Prostate gland (tissue), 2 donors: ENCODE data around the gene GRIA4. TPM values are rescaled to one million over a fixed set of nuclear protein-coding genes. Genes with fewer than 3 reads are reported as not detected.
"Not testable (repeated sequence)": the region's sequence is repeated elsewhere in the genome, so short reads cannot be mapped to it uniquely, and the experiment has no call there.

Experiments
- DNase-seq: peaks from one replicate; pipeline ENCODE4 v3.0.0-alpha.2; 2019; ENCODE audit warnings: low spot score
- H3K27ac ChIP-seq, 2 donors: fragments of 200-600 bp; sonication (generic); 2 replicates each; pipeline ENCODE4 v1.5.1; 2017 to 2019
- H3K27me3 ChIP-seq: fragments of 200-600 bp; sonication (generic); replicated peaks from 2 replicates; pipeline ENCODE4 v1.5.1; 2019; ENCODE audit not compliant: insufficient read depth
- H3K36me3 ChIP-seq, 2 donors: fragments of 200-600 bp; sonication (generic); 1 replicate in 1 of 2; 2 replicates in 1 of 2; pipeline versions ENCODE4 v1.5.1 to v1.8.1; 2017 to 2019
- H3K4me1 ChIP-seq: fragments of 200-600 bp; sonication (generic); replicated peaks from 2 replicates; pipeline ENCODE4 v1.5.1; 2019
- H3K4me3 ChIP-seq, 2 donors: fragments of 200-600 bp; sonication (generic); 2 replicates each; pipeline ENCODE4 v1.5.1; 2017 to 2019
- H3K9me3 ChIP-seq: fragments of 200-600 bp; sonication (generic); 2 replicates; pipeline ENCODE4 v1.5.1; 2017
- CTCF ChIP-seq, 4 experiments: fragments of 200-600 bp in 2 of 4; fragments of 450-650 bp in 2 of 4; sonication (generic) in 2 of 4; IDR thresholded peaks; 1 replicate in 3 of 4; 2 replicates in 1 of 4; pipeline ENCODE4 v1.5.1; 2016 to 2019; ENCODE audit warnings: antibody characterized with exemption in 4 of 4, mild to moderate bottlenecking in 2 of 4, moderate library complexity in 2 of 4
- POLR2A ChIP-seq: fragments of 450-650 bp; IDR thresholded peaks from one replicate; pipeline ENCODE4 v1.6.1; 2016; ENCODE audit warnings: antibody characterized with exemption, mild to moderate bottlenecking
- POLR2AphosphoS5 ChIP-seq: sonication (generic); formaldehyde crosslinking; IDR thresholded peaks from one replicate; pipeline ENCODE4 v1.6.1; 2017; ENCODE audit warnings: antibody characterized with exemption
- WGBS: methylation state at CpG from one replicate; pipeline ENCODE4 v1.1.5; 2018; 5-methylcytosine and 5-hydroxymethylcytosine counted together
- intact Hi-C: fragments of 100-400 bp; cut with DNase I; formaldehyde crosslinking; loops from one replicate; pipeline ENCODE4 v1.14.2; 2022
- total RNA-seq, 2 donors: library from RNA; depleted of rRNA; stranded (reverse); fragments of >200 nt; gene quantifications; one replicate each; pipeline ENCODE4 v1.1.0, GENCODE V29; 2016

GRIA4 gene
- total RNA-seq, 2 donors from 2014 or later: not detected

DNA sequence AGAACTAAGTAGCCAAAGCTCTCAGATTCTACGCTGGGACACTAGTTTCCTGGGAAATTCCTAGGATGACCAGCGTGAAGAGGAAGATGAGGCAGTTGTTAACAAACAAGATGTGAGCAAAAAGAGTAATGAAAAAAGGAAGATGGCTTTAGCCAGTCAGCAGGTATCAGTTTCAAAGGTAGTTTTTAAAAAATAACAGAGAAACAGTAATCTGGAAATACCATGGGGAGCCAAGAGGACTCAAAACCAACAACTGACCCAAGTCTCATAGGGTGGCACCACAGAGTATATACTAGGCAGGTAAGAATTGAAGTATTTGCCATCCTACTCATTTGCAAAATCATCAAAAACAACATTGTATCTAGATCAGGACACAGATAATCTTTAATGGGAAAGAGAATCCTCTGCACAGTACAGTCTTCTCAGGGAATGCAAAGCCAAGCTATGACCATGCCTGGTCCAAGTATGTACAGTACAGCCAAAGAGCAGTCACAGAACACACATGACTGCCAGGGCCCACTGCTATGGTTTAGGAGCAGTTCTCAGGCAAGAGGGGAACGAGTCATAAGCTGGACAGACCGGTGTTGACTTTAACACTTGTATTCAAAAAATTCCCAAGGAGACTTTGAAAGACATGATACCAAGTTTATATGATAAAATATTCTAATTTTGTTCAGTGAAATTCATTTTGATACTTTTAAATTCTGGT, 391.6 kb downstream of the GRIA4 start:
- TF ChIP-seq CTCF (IDR thresholded peaks at IDR 0.05) (no peak), POLR2A (no peak), POLR2AphosphoS5 (no peak)
- Histone ChIP-seq H3K4me1 (no peaks in the 10 kb centered on the region), H3K36me3 (no peaks in the 10 kb centered on the region), H3K27ac (no peak overlapping the region), H3K9me3 (no peaks in the 10 kb centered on the region), H3K4me3 (no peak overlapping the region), H3K27me3 (no peaks in the 10 kb centered on the region)
- intact Hi-C loops: no loop called here
- whole genome bisulfite sequencing: 90% methylated on average over 4 of the region's 4 CpGs
- no peak for DNase-seq

DNA sequence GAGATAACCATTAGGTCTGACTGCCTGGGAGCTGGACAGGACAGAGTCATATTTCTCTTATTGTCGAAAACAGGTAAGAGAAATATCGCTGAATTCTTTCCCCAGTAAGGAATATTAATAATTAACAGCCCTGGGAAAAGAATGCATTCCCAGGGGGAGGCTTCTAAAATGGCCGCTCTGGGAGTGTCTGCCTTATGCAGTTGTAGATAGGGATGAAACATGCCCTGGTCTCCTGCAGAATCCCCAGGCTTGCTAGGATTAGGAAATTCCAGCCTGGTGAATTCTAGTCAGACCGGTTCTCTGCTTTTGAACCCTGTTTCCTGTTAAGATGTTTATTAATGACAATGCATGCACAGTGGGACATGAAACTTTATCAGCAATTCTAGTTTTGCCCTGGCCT, 393.2 kb downstream of the GRIA4 start:
- H3K27me3 ChIP-seq, H3K4me3 ChIP-seq, H3K36me3 ChIP-seq, H3K4me1 ChIP-seq, DNase-seq, H3K27ac ChIP-seq, intact Hi-C loops, H3K9me3 ChIP-seq: not testable (repeated sequence)
- 97% methylated on average over 4 of the region's 4 CpGs for WGBS

- DNase-seq: no peak
- Histone ChIP-seq H3K4me3 (no peak overlapping the region), H3K27me3 (no peaks in the 10 kb centered on the region), H3K9me3 (no peaks in the 10 kb centered on the region), H3K27ac (no peak overlapping the region), H3K4me1 (no peaks in the 10 kb centered on the region), H3K36me3 (no peaks in the 10 kb centered on the region)
- TF ChIP-seq POLR2AphosphoS5 (no peak), POLR2A (no peak), CTCF (IDR thresholded peaks at IDR 0.05) (no peak)
- 61% methylated on average over 2 of the region's 2 CpGs for WGBS
- intact Hi-C loops: no loop called here
These were observed 401.6 kb downstream of the GRIA4 start for GRCh38 chr11:106011481-106011880.

GRCh38 chr11:106012744-106013143, 402.9 kb downstream of the GRIA4 start:
- Histone ChIP-seq H3K4me3 (no peak overlapping the region), H3K9me3 (no peaks in the 10 kb centered on the region), H3K4me1 (no peaks in the 10 kb centered on the region), H3K27ac (no peak overlapping the region), H3K27me3 (no peaks in the 10 kb centered on the region), H3K36me3 (no peaks in the 10 kb centered on the region)
- WGBS: 63% methylated on average over 3 of the region's 3 CpGs
- intact Hi-C loops: no loop called here
- no peak for TF ChIP-seq POLR2A
- TF ChIP-seq POLR2AphosphoS5: no peak
- TF ChIP-seq CTCF (IDR thresholded peaks at IDR 0.05): no peak
- no peak for DNase-seq

DNA sequence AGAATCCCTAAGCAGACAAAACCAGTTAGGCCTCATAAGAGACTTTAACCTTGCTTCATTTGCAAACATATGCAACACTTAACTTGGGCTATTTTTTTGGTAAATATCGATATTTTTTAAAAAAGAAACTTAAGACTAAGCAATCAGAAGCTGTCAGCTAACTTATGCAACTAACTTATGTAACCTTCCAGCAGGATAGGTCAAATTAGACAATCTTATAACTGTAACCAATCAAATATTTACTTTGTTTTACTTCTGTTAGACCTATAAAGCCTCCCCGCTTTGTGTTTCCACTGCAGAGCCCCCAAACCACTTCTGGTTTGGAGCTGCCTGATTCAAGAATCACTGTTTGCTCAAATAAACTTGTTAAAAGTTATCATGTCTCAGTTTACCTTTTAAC, 404.2 kb downstream of the GRIA4 start:
- TF ChIP-seq POLR2AphosphoS5 (no peak), POLR2A (no peak), CTCF (IDR thresholded peaks at IDR 0.05) (no peak)
- Histone ChIP-seq H3K4me3 (no peak overlapping the region), H3K27ac (no peak overlapping the region), H3K4me1 (no peaks in the 10 kb centered on the region), H3K27me3 (no peaks in the 10 kb centered on the region), H3K36me3 (no peaks in the 10 kb centered on the region), H3K9me3 (no peaks in the 10 kb centered on the region)
- intact Hi-C loops: no loop called here
- WGBS: 62% methylated on average over 2 of the region's 2 CpGs
- no peak for DNase-seq
